GM18520 (cell line): ENCODE data around the gene GINS3.

Source experiments
- ATAC-seq: cut with Tn5 transposase; IDR thresholded peaks from one replicate; pipeline ENCODE4 v1.9.1; 2021; ENCODE audit not compliant: unreplicated experiment

The GINS3 gene

GRCh38 chr16:58421529-58421928 is 29.3 kb downstream of the GINS3 start:
- ATAC-seq = no peak

DNA sequence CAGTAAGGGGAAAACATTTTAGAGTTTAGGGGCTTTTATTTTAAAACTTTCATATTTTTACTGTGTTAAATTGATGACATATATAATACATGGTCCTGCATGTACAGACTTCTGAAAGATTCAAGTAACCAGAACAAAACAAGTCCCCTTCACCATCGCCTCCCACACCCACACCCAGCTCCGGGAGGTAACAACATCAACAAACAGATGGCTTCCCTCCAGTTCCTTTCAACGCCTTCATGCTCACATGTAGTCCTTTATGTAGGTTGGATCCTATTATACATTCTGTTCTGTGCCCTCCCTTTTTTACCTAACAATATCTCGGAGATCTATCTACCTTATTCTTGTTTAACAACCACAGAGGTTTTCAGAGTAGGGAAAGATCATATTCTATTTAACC is 30.5 kb downstream of the GINS3 start:
- no peak for ATAC-seq

DNA sequence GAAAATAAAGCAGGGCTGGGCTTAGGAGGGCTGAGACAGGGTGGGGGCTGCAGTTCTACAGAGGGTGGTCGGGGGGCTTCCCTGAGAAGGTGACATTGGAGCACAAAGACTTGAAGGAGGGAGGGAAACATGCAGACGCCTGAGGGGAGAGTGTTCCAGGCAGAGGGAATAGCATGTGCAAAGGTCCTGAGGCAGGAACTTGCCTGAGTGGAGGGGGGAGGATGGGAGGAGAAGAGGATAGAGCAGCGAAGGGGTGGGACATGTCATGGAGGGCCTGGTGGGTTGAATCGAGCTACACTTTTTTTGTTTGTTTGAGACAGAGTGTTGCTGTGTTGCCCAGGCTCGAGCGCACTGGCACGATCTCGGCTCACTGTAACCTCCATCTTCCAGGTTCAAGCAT is 33.0 kb downstream of the GINS3 start:
- ATAC-seq = no peak

DNA sequence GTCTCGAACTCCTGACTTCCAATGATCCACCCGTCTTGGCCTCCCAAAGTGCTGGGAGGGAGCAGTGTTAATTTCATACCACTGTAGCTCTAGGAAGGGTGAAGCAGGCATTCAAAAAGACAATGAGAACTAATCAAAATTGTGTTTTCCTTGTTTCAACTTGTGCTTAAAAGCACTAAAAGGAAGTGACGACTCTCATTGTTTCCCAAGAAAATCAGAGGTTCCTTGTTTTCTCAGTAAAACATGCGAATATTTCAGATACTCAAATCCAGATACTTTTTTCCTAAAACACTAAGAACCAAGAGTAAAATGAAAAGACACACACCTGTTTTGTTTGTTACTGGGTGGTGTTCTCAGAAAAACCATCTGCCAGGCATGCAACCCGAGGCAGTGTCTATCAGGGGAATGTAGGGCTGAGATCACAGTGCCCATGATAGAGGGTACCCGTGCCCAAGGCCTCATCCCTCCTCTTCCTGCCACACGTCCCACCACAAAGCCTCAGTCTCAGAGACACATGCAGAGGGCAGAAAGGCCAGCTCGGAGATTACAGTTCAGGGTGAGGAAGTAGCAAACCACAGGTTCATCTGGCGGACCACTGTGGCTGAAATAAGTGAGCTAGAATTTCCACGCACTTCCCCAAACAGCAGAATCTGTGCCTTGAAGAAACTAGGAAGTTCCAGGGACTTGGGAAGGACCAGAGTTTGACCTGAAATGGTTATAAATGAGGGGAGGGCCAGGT is 33.7 kb downstream of the GINS3 start:
- peak; percentile 50 for ATAC-seq

DNA sequence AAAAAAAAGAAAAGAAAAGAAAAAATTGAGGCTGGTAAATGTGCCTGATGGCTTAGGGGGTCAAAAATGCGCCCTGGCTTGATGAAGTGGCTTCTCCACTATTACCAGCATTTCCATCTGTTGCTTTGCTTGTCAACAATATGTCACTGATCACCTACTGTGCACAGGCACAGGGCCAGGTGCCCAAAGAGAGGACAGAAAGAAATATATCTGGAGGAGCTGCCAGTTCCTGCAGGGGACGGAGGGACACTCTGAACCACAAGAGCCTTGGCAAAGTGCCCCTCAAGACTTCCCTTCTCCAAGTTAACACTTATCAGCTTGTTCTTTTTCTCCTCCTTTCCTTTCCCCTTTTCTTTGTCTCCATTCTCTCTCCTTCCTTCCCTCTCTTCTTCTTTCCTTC is 34.7 kb downstream of the GINS3 start:
- ATAC-seq = no peak

DNA sequence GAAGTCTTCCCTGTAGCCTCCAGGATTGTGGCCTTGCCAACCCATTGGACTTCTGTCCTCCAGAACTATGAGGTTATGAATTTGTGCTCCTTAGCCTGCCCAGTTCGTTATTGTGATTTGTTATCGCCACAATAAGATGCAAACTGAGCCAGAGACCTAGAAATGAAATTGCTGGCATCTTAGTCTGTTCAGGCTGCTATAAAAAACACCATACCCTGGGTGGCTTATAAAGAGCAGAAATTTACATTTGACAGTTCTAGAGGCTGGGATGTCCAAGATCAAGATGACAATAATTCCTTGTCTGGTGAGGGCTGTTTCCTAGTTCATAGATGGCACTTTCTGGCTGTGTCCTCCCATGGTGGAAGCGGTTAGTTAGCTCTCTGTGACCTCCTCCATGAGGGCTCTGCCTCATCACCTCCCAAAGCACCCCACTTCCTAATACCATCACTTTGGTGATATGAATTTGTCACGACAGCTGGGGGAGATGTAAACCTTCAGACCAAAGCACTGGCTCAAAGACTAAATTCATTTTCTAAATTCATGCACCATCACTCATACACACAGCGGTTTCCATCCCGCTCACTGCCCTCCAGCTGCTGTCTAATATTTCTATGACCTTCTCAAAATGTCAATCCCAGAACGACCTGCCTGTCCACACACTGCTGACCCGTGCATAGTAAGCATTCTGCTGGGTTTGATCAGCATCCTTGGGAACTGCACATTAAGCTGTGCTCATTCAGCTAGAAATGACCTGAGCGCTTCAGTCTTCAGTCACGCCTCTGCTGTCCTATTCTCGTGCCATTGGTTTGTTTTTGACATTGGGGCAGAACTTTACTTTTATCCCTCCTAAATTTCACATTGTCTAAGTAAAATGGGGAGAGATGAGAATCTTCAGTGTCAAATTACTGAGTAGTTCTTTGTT is 36.6 kb downstream of the GINS3 start:
- no peak for ATAC-seq

GRCh38 chr16:58430718-58431117 is 38.4 kb downstream of the GINS3 start:
- no peak for ATAC-seq

- ATAC-seq = no peak
Observed at GRCh38 chr16:58433569-58433951, 41.3 kb downstream of the GINS3 start.

DNA sequence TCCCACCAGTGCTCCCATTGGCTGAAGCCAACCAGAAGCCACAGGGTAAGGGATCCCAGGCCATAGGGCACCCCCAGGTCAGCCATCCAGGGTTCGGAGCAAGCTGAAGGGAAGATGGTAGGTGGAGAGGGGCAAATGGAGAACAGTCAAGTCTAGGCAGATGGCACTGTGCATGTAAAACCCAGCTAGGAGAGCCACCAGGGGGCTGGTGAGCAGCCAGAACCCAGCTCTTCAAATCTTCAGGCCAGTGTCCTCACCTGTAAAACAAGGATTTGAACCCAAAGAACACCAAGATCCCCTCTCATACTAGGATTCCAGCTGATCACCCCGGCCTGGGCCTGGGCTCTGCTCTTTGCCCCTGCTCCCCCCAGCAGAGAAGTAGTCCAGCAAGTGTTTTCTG is 43.5 kb downstream of the GINS3 start:
- no peak for ATAC-seq

DNA sequence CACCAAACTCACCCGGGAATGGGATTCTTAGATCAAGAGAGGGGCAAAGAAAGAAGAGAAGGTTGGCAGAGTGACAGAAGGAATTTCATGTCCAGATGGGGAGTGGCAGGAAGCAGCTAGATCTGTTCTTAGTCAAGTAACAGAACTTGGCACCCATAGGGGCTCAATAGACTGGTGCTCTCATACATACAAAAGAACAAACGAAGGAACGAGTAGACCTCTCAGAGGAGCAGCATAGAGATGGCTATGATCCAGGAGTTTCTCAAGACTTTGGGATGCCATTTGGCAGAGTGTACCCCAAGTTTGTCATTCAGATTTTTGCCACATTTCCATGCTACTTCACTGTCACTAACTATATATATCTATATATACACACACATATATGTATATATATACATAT is 47.9 kb downstream of the GINS3 start:
- no peak for ATAC-seq

GRCh38 chr16:58442547-58442946 is 50.3 kb downstream of the GINS3 start:
- no peak for ATAC-seq

GRCh38 chr16:58443783-58444182 is 51.5 kb downstream of the GINS3 start:
- no peak for ATAC-seq

DNA sequence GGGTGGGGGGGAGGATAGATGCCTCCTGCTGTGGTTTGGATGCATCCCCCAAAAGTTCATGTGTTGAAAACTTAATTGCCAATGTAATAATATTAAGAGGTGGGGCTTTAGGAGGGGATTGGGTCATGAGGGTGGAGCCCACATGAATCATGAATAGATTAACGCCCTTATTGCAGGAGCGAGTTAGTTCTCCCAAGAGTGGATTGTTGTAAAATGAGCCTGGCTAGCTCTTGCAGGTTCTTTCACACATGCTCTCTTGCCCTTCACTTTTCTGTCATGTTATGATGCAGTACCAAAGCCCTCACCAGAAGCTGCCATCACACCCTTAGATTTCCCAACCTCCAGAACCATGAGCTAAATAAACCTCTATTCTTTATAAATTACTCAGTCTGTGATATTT is 52.0 kb downstream of the GINS3 start:
- no peak for ATAC-seq

- no peak for ATAC-seq
Observed at GRCh38 chr16:58448890-58449289, 56.6 kb downstream of the GINS3 start.

GRCh38 chr16:58449306-58449705 is 57.0 kb downstream of the GINS3 start:
- ATAC-seq = no peak

- no peak for ATAC-seq
Observed at GRCh38 chr16:58449768-58450167, 57.5 kb downstream of the GINS3 start.

GRCh38 chr16:58450590-58450989 is 58.3 kb downstream of the GINS3 start:
- no peak for ATAC-seq

DNA sequence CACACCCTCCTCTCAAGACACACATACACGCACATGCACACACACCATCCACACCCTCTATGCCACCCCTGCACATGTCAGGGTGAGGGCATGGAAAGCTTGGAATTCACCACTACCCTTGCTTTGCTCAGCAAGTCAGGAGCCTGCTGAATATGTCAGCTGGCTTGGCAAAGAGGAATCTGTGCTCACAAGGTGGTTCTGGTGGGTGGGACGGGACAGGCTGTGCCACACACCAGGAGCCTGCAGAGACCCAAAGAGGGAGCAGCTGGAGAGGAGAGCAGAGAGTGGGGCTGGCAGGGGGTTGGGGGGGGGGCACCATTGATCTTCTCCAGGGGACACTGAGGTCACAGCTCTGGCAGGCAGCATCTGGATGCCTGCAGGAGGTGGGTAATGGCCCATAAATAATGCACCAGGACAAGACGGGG is 59.0 kb downstream of the GINS3 start:
- ATAC-seq = no peak

GRCh38 chr16:58451945-58452401 is 59.7 kb downstream of the GINS3 start:
- no peak for ATAC-seq

DNA sequence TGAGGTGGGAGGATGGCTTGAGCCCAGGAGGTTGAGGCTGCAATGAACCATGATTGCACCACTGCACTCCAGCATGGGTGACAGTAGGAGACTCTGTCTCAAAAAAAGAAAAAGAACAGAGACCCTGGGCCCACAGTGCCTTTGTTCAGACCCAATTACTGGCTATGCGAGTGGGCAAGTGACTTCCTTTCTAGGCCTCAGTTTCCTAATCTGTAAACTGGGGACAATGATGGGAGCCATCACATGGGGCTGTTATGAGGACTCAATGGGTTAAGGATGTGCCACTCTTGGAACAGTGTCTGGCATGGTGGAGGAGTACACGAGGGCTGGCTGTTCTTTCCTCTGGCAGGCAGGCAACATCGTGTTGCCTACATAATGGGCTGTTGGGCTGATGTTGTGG is 60.4 kb downstream of the GINS3 start:
- no peak for ATAC-seq

DNA sequence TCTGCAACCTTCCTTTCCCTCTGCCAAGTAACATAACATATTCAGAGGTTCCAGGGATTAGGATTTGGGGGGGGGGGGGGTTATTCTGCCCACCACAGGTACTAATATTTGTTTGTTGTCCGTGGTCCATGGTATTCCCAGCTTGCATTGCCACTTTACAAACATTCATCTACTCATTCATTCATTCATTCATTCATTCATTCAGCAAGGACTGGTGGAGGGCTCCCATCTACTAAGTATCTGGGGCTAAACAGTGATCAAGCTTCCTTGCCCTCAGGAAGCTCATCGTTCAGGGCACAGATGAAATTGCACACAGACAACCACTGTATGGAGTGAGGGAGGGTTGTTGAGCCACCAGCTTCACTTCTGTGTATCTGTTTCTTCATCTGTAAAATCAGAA is 61.9 kb downstream of the GINS3 start:
- no peak for ATAC-seq

- ATAC-seq = no peak
Observed at GRCh38 chr16:58454856-58455255, 62.6 kb downstream of the GINS3 start.
